Astrocyte (in vitro differentiated cells and primary cell): ENCODE results near the gene SLIT3.

Experiments used
- CTCF ChIP-seq: IDR thresholded peaks from 2 replicates; pipeline ENCODE4 v1.5.1; 2011; ENCODE audit warnings: low read depth, mild to moderate bottlenecking, inconsistent platforms, low read length, moderate library complexity; ENCODE audit not compliant: insufficient read depth
- EZH2 ChIP-seq: IDR thresholded peaks from 2 replicates; pipeline ENCODE4 v1.6.1; 2012; ENCODE audit warnings: mild to moderate bottlenecking, low read length, inconsistent platforms; ENCODE audit not compliant: insufficient read depth

GRCh38 chr5:169080448-169080911 lies 220.5 kb downstream of the SLIT3 start:
- no peak for TF ChIP-seq CTCF
- TF ChIP-seq EZH2, result no peak
